ENCODE measurements around the gene SCGB1C1. TPM values are rescaled to one million over a fixed set of nuclear protein-coding genes. Genes with fewer than 3 reads are reported as not detected.

Gene SCGB1C1
- total and polyA plus RNA-seq, 2 of the 8 experiments (the other 6 are each of a cell fraction or from before 2014, with no cell fraction given) = not detected

GRCh38 chr11:236774-237767 lies 44.2 kb downstream of the SCGB1C1 start, which contains the start of gene PSMD13 (continued):
- peak; percentile 61 for TF ChIP-seq PHF8 (conservative IDR thresholded peaks at IDR 0.05; ENCODE audit: low read depth, low read length)
- no peak for TF ChIP-seq EZH2 (IDR thresholded peaks at IDR 0.05; ENCODE audit: low read depth, low read length, severe bottlenecking)
- TF ChIP-seq CEBPB (IDR thresholded peaks at IDR 0.05; ENCODE audit: low read depth, low read length) = no peak
- TF ChIP-seq TBP (IDR thresholded peaks at IDR 0.05; ENCODE audit: low read depth, low read length) = no peak; the same call in 1 of the 2 replicates
- peak; percentile 93 for TF ChIP-seq SAP30 (IDR thresholded peaks at IDR 0.05; ENCODE audit: insufficient read depth, insufficient replicate concordance, low read length)
- peak in 1 of 2 experiments; percentile 96; a peak in 2 of 4 replicates for TF ChIP-seq HDAC2 (IDR thresholded peaks at IDR 0.05; ENCODE audit: borderline replicate concordance in 1 of 2, low read depth in 2 of 2, low read length in 2 of 2)
- TF ChIP-seq POU5F1 (IDR thresholded peaks at IDR 0.05; ENCODE audit: low read depth, low read length) = no peak
- peak; percentile 52 for TF ChIP-seq YY1 (IDR thresholded peaks at IDR 0.05; ENCODE audit: low read depth, low read length)
- TF ChIP-seq EP300 (IDR thresholded peaks at IDR 0.05; ENCODE audit: borderline replicate concordance in 1 of 2, low read depth in 2 of 2, low read length in 2 of 2) = no peak
- TF ChIP-seq SIRT6 (IDR thresholded peaks at IDR 0.05; ENCODE audit: low read length) = no peak
- no peak for TF ChIP-seq SP4 (IDR thresholded peaks at IDR 0.05; ENCODE audit: low read length)
- TF ChIP-seq JUND (IDR thresholded peaks at IDR 0.05; ENCODE audit: low read length) = no peak
- TF ChIP-seq CTCF (IDR thresholded peaks at IDR 0.05; ENCODE audit: control extremely low read depth in 1 of 3, insufficient read depth in 1 of 3, low read depth in 1 of 3, low read length in 3 of 3) = no peak
- TF ChIP-seq BCL11A (IDR thresholded peaks at IDR 0.05; ENCODE audit: low read depth in 2 of 2, low read length in 2 of 2) = no peak
- TF ChIP-seq FOSL1 (IDR thresholded peaks at IDR 0.05; ENCODE audit: insufficient read depth, low read depth, low read length) = no peak
- peak in 1 of 2 experiments; percentile 98; a peak in 3 of 4 replicates for TF ChIP-seq SIN3A (conservative IDR thresholded peaks at IDR 0.05 in 1 of 2, IDR thresholded peaks at IDR 0.05 in 1 of 2; ENCODE audit: low read depth in 1 of 2, low read length in 2 of 2)
- TF ChIP-seq RFX5 (IDR thresholded peaks at IDR 0.05; ENCODE audit: borderline replicate concordance, low read depth, low read length) = no peak
- TF ChIP-seq ASH2L (IDR thresholded peaks at IDR 0.05; ENCODE audit: low read length) = no peak
- peak; percentile 59 for TF ChIP-seq KDM5A (IDR thresholded peaks at IDR 0.05; ENCODE audit: low read length)
- no peak for TF ChIP-seq POLR2AphosphoS5 (IDR thresholded peaks at IDR 0.05; ENCODE audit: low read depth, low read length)

All from H1 (cell line).